Measurements from ENCODE around the gene MACROH2A1. TPM values are rescaled to one million over a fixed set of nuclear protein-coding genes. Genes with fewer than 3 reads are reported as not detected.

The MACROH2A1 gene
- total RNA-seq, 1 donor from 2014 or later: 104 TPM

DNA sequence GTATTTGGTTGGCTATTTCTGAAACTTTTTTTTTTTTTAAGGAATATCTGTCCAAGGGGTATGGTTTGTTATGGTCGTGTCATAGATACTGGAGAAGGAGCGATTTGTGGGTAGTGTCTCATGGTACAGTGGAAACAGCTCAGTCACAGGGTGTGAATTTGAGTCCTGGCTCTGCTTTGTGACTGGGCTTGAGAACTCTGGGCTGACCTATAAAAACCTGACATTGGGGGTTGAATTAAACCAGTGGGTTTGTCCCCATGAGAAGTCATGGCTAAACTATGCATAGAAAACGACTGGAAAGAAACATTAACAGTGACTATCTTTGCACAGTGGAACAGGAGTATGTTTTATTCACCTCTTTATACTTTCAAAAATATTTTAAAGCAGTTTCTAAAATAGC is 54.7 kb downstream of the MACROH2A1 start:
- ATAC-seq: no peak
- intact Hi-C loops (cut with DNase I): no loop called here

GRCh38 chr5:135343413-135343812 is 55.6 kb downstream of the MACROH2A1 start:
- DNase-seq (ENCODE audit: missing footprints): no peak
- intact Hi-C loops (cut with DNase I): no loop called here
- ATAC-seq: no peak

More for the DNA sequence above, 54.7 kb downstream of the MACROH2A1 start:
- no peak for DNase-seq (ENCODE audit: missing footprints)

- intact Hi-C loops (cut with DNase I): no loop called here
- DNase-seq (ENCODE audit: missing footprints) (no peak), ATAC-seq (no peak)
Measured at GRCh38 chr5:135342551-135342875, 56.5 kb downstream of the MACROH2A1 start.

- DNase-seq (ENCODE audit: missing footprints) (no peak), ATAC-seq (no peak)
- intact Hi-C loops (cut with DNase I): no loop called here
Measured at GRCh38 chr5:135341696-135342550, 57.1 kb downstream of the MACROH2A1 start.

GRCh38 chr5:135341016-135341666 is 57.9 kb downstream of the MACROH2A1 start:
- DNase-seq (ENCODE audit: missing footprints): no peak
- ATAC-seq: no peak
- intact Hi-C loops (cut with DNase I): no loop called here

DNA sequence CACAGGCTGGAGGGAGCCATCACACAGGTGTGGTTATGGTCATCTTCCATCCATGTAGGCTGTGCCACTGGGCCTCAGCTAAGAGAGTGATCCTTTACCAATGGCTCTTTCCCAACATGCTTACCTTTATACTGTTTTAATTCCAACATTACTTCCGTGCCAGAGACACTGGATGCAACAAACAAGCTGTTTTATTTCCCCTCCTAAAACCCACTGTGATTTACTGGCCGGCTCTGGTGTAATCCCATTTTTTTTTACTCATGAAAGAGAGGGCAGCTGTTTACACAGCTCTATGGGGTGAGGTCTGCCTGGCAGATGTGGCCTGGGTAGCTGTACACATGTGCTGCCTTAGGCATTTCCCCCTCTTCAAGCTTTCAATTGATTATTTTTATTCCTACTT is 58.5 kb downstream of the MACROH2A1 start:
- intact Hi-C loops (cut with DNase I): no loop called here
- DNase-seq (ENCODE audit: missing footprints) (no peak), ATAC-seq (no peak)

GRCh38 chr5:135339623-135340022 is 59.4 kb downstream of the MACROH2A1 start:
- intact Hi-C loops (cut with DNase I): loop anchor here (10.0 kb wide), 2 partner anchors 305 to 435 kb away; partner anchors contain the start of genes PCBD2 and PITX1
- DNase-seq (ENCODE audit: missing footprints) (peak; percentile 41), ATAC-seq (no peak)

DNA sequence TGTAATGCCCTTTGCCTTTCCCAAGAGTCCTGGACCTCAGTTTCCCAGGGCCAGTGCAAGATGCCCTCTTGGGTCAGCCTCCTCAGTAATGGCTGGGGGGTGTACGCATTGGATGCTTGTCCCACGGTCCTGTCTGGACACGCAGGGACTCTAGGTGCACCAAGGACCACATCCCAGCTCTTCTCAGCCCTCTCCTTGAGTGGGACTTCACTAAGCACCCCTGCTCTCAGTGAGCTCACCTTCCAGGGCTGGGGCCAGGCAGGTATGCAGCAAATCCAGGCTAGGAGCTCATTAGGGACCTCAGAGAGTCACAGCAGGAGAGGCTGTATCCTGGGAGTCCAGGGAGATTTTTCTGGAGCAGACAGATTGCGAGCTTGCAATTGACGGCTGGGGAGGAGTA is 59.8 kb downstream of the MACROH2A1 start:
- intact Hi-C loops (cut with DNase I): loop anchor here (10.0 kb wide), 2 partner anchors 304 to 434 kb away; partner anchors contain the start of genes PCBD2 and PITX1
- ATAC-seq: no peak
- no peak for DNase-seq (ENCODE audit: missing footprints)

DNA sequence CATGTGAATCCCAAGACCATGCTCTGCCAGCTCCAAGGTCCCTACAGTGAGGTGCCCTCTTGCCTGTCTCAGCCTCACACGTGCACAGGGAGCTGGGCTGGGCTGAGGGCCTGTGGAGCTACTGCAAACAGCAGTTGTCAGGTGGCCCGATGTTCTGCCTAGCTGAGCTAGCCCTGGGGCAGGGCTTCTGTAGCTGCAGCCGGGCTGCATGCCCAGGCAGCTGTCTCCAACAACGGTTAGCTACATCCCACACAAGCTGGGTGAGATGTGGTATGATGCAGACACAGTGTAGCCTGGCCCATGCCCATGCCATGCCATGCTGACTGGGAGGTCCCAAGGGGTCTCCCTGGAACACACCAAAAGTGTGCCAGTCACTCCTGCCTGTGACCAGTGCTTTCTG is 62.0 kb downstream of the MACROH2A1 start:
- intact Hi-C loops (cut with DNase I): loop anchor here (10.0 kb wide), 2 partner anchors 302 to 432 kb away; partner anchors contain the start of genes PCBD2 and PITX1
- DNase-seq (ENCODE audit: missing footprints) (no peak), ATAC-seq (peak; percentile 47)

GRCh38 chr5:135335031-135335828 is 63.8 kb downstream of the MACROH2A1 start:
- DNase-seq (ENCODE audit: missing footprints): no peak
- intact Hi-C loops (cut with DNase I): loop anchor here (10.0 kb wide), 2 partner anchors 300 to 430 kb away; partner anchors contain the start of genes PCBD2 and PITX1
- no peak for ATAC-seq

DNA sequence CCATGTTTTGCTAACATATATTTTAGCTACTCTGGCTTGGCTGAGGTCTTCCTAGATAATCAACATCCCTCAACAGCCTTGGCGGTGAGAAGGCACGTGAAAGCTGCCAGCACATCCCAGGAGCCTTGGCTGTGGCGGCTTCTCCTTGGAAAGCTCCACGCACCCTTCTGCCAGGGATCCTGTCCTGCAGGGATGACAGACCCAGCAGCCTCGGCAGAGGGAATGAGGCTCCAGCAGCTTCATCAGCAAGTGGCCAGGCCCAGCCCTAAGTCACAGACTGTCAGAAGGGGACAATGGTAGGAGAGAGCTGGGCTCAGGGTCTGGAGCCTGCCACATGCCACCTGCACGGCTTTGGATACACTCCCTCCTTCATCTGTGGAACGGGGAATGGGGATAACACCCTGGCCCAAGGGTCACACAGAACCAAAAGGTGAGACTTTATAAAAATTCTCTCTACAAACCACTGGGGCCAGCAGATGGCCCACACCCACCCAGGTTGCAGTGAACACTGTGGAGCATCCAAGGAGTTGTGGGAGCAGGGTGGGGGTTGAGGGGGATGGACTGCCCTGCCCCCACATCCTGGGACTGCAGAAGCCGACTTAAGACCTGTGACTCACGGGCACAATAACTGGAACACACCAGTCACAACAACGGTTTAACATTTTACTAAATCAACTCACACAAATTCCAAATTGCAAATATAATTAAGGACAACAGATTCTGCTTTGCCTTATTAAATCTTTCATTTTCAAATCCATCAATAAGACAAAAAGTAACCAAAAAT is 65.1 kb downstream of the MACROH2A1 start:
- no peak for DNase-seq (ENCODE audit: missing footprints)
- ATAC-seq: no peak
- intact Hi-C loops (cut with DNase I): loop anchor here (2.0 to 10.0 kb wide), 4 partner anchors 87 to 429 kb away; partner anchors contain the start of genes PCBD2 and PITX1

- intact Hi-C loops (cut with DNase I): loop anchor here (2.0 to 10.0 kb wide), 4 partner anchors 85 to 428 kb away; partner anchors contain the start of genes PCBD2 and PITX1
- ATAC-seq (no peak), DNase-seq (ENCODE audit: missing footprints) (no peak)
Measured at GRCh38 chr5:135332519-135333150, 66.4 kb downstream of the MACROH2A1 start.

DNA sequence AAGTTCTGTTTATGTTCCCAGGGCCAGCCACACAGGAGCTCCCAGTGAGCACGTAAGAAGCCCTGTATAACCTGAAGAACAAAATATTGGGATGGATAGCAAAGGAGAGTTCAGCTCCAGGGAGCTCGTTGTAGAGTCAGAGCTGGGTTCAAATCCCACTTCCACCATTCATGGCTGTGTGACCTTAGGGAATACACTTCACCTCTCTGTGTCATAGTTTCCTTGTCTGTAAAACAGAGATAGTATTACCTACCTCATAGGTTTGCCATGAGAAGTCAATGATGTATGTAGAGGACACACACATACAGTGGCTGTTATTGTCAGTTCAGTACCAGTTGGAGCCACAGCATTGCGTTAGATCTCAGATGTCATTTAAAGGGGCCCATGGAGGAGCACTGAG is 67.4 kb downstream of the MACROH2A1 start:
- intact Hi-C loops (cut with DNase I): loop anchor here (2.0 to 10.0 kb wide), 4 partner anchors 84 to 427 kb away; partner anchors contain the start of genes PCBD2 and PITX1
- ATAC-seq (no peak), DNase-seq (ENCODE audit: missing footprints) (no peak)

DNA sequence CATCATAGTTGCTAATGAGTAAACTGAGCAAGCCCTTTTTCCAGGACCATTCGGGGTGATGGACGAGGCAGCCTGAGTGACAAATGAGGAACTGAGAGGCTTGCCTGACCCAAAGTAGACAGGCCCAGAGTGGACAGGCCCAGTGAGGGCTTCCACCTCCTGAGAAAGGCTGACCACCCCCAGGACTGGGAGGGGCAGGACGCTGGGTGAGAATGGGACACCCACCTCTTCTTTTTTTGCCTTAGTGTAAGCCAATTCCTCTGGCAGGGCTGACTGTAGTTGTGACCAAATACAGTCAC is 68.3 kb downstream of the MACROH2A1 start:
- intact Hi-C loops (cut with DNase I): loop anchor here (5.0 to 10.0 kb wide), 3 partner anchors 83 to 426 kb away; partner anchors contain the start of genes PCBD2 and PITX1
- DNase-seq (ENCODE audit: missing footprints) (no peak), ATAC-seq (no peak)

GRCh38 chr5:135329913-135330797 is 68.9 kb downstream of the MACROH2A1 start:
- ATAC-seq (no peak), DNase-seq (ENCODE audit: missing footprints) (no peak)
- intact Hi-C loops (cut with DNase I): loop anchor here (5.0 to 10.0 kb wide), 3 partner anchors 83 to 425 kb away; partner anchors contain the start of genes PCBD2 and PITX1

- ATAC-seq (no peak), DNase-seq (ENCODE audit: missing footprints) (no peak)
- intact Hi-C loops (cut with DNase I): no loop called here
Measured at GRCh38 chr5:135329066-135329912, 69.7 kb downstream of the MACROH2A1 start.
